ENCODE measurements around the gene SIRT7.
A peak's percentile ranks its signal among the peaks of the same experiment; 100 is the strongest.
"Not testable (repeated sequence)": the region's sequence is repeated elsewhere in the genome, so short reads cannot be mapped to it uniquely, and the experiment has no call there.

Gene SIRT7

DNA sequence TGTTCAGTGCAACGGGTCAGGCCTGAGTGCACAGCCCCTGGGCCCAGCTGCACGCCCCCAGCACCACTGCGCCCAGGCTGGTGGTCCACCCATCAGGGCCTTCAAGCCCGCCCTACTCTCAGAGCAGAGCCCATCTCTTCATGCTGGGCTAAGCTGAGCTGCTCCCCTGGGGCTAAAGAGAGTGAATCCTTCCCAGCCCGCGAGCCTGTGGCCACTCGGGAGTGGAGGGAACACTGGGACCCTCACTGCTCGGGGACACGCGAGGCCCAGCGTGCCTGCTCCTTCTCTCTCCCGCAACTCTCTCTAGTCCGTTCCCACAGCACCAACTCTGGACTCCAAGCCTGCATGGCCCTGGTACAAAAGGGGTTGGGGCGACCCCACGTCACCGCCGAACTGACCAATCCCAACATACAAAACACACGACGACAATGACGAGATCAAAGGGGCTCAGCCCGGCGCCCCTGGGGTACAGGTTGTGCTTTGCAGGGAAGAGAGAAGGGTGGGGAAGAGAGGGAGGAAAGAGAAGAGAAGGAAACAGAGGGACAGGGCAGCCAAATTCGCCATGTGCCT, 4.1 kb upstream of the SIRT7 start:
- no peak for FAIRE-seq
- no peak for DNase-seq (ENCODE audit: insufficient read length, low spot score)

DNA sequence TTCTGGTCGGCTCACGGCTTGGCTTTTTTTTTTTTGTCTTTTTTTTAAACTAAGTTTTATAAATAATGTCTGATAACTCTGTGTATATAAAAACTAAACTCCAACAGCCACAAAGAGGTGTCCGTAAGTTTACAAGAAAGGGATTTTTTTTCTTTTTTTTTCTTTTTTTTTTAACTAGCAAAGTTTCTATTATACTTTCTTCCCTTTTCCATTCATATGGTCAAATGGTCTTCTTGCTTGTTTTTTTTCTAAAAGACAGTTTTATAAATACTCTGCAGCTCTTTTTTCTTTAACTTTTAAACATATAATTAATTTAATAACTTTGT, 3.5 kb upstream of the SIRT7 start:
- FAIRE-seq (no peak), DNase-seq (ENCODE audit: insufficient read length, low spot score) (no peak)

DNA sequence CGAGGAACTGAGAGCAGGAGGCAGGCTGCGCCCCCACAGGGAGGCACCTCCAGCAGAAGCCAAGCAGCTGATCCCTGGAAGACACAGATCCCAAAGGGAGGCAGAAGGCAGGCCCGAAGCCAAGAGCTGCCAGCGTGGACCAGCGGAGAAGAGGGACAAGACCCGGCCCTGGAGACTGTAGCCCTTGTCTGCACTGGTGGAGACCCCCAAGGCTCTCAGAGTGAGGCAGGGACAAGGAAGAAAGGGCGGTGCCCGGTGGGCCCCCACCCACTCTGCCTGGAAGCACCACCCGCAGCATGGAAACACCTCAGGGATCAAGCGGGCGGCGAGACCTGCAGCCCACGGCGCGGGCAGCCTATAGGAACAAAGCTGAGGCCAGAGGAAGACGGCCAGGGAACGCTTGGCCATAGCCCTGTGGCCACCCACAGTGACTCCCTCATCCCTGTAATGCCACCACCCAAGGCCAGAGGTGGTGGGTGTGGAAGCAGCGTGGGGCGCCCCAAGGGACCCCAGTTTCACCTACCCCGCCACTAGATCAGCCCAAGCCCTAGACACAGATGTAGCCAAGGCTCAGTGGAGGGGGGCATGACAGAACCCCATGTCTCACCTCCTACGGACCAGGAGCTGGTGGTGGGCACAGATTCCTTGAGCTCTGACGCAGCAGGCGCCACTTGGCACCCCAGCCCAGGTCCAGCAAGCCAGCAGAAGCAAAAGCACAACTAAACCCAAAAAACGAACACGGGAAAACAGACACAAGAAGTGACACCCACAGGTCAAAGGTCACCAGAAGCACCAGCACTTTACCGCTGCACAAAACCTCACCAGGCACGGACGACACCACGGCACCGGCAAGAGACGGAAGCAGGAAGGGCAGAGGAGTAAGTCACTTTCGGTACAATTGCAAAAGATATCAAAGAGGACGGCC, 2.9 kb upstream of the SIRT7 start:
- DNase-seq (ENCODE audit: insufficient read length, low spot score) (no peak), FAIRE-seq (no peak)

DNA sequence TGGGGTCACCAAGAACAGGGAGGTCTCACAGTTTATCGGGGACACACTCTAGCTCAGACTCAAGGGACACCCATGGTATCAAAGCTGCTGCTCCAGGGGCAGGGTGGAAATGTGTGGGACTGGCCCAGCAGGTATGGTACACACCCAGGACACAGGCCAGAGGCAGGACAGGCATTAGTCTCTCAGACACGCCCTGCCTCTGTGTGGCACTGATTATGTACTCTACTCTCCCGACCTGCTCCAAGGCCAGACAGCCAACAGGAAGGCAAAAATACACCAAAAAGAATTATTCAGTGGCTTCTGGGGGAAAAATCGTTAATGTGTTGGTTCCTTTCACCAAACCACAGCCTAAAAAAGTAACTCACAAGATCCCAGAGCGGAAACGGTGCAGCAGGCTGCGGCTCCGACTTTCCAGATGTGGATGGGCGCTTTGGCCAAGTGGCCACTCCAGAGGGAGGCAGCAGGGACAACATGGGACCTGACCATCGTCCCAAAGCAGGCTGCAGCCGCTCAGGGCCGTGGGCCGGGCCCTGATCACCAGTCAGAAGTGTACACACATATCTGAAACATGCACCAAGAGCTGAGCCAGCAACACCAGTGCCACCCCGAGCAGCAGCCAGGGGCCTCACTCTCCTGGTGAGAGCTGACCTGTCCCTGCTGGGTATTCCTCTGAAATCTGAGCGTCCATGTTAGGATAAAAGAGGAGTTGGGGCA, 1.0 kb upstream of the SIRT7 start:
- FAIRE-seq (peak; percentile 9), DNase-seq (ENCODE audit: insufficient read length, low spot score) (no peak)

DNA sequence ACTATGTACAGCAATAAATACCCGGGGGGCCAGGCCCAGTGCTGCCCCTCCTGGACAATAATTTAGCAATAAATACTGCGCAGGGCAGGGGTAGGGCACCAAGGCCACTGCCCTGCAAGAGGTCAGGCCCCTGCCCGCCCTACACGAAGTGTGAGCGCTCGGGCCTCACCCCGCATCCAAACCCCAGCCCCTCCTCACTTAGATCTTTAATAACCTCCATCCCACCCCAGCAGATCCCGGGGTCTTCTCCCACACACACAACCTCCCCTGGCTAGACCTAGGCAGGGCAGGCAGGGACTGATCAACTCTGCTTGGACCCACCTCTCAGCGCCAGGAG, 325 bp upstream of the SIRT7 start:
- DNase-seq (ENCODE audit: insufficient read length, low spot score); FAIRE-seq: not testable (repeated sequence)

DNA sequence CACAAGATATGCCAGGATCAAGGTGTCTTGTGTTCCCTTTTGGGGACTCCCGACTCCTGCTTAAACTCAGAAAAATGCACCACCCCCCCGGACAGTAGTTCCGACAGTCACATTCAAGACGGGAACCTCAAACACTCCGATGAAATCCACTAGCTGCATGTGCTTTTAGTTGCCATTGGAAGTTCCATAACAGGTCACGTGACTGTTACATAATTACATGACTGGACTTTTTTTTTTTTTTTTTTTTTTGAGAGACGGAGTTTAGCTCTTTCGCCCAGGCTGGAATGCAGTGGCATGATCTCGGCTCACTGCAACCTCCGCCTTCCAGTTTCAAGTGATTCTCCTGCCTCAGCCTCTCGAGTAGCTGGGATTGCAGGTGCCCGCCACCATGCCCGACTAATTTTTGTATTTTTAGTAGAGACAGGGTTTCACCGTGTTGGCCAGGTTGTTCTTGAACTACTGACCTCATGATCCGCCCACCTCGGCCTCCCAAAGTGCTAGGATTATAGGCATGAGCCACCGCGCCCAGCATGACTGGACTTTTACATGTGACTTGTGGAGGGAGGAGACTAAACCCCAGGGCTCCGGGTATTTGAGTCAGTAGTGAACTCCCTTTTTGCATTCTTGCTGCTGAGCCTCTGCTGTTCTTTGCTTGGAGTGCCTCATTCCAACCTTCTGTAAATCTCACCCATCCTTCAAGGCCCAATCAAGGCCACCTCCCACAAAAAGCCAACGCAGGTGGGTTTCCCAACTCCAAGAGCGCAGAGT, 1.6 kb downstream of the SIRT7 start:
- FAIRE-seq (no peak), DNase-seq (ENCODE audit: insufficient read length, low spot score) (no peak)

DNA sequence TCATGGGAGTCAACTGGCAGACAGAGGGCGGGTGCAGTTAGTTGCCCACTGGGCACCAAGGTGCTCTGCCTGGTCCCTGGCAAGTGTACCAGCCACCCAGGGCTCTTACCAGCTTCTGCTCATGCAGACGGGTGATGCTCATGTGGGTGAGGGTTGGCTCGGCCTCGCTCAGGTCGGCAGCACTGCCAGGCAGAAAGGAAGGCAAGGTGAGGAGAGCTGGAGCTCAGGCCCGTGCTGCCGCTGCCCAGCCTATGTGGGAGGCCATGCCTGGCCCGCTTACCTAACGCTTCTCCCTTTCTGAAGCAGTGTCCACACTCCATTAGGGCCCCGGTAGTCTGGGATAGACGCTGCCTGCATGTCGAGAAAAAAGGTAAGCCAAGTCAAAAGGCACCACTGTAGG, 2.6 kb downstream of the SIRT7 start:
- FAIRE-seq, result no peak
- no peak for DNase-seq (ENCODE audit: insufficient read length, low spot score)

DNA sequence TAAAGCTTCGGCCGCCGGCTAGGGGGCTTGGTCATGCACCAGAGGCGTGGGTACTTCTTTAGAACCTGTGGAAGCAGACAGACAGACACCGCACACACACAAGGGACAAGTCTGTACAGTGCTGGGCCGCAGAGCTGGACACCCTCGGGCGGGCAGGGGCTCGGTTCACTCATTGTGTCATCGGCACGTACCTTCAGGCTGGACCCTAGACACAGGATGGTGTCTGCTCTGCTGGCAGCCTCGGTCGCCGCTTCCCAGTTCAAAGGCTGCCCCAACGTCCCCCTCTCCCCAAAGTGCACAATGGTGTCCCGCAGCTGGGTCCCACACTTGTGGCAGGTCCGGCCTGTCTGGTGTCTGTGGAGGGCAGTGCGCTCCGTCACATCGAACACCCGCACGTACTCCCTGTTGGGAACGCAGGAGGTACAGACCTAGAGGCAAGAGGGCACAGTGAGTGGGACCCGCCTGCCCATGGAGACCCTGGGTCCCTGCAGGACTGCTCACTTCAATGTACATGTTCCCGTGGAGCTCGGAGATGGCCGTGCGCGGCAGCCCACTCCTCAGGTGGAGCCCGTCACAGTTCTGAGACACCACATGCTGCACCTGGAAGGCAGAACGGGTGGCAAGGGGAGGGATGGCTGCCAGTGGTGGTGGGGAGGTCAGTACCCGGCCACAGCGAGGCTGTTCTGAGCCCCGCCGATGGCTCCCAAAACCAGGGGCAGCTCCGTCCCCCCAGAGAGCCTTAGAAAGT, 3.7 kb downstream of the SIRT7 start:
- FAIRE-seq, result no peak
- no peak for DNase-seq (ENCODE audit: insufficient read length, low spot score)

DNA sequence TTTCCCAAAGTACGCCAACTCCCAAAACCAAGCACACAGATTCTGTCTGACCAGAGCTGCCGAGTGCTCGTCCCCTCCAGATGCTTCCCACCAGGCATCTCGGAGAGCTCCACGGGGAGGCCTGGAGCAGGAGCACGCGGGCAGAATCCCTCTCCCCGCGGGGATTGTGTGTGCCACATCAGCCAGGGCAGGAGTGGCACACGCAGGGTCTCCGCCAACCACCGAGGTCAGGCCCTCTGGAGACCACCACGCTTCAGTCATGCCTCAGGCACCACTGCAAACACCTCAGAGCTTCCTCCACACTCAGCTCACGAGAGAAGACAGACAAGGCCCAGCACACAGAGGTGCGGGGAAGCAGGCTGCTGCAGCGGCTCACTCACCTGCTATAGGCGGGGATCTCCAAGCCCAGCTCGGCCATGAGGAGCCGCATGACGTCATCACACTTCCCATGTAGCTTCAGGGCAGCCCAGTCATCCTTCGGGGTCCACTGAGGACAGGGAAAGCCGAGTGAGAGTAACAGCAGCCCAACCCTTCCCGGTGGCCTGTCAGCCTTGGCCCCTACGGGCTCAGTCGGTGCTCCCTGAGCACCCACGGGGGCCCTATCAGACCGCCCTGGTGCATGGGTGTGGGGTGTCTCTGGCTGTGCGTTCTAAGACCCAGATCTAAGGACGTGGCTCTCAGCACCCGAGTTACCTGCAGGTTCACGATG, 4.4 kb downstream of the SIRT7 start:
- no peak for FAIRE-seq
- no peak for DNase-seq (ENCODE audit: insufficient read length, low spot score)

DNA sequence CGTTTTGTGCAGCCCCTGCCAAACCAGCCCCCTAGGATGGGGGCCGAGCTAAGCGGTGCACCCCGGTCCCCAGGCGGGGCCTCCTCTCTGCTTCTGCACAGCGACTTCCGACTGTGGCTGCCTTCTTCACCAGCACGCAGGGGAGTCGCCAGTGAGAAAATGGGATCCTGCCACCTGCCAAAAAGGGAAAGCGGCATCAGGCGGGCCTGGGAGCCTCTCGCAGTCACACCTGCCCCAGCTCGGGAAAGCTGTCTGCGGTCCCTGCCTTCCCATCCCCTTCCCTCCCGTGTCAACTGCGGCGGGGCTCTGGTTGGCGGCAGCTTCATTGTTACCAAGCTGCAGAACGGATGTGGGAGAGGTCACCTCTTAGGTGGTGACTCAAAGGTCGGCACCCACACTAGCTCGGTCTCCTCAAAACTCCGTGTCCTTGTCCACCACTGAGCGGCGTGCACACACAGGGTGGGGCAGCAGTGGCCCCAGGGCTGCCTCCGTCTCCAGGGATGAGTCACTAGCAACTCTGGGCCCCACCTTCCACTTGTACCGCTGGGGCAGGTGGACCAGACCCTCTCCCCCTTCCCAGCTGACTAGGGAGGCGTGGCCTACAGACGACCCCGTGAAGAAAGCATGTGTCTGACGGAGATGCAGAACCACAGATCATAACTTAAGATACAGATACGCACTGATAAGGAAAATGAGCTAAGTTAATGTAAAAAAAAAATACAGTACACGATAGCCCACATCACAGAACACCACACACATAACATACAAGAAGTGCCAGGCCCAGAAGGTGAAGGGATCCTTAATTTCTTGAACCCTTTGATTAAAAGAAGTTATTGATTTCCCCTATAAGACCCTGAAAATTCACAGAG, 5.3 kb downstream of the SIRT7 start:
- DNase-seq (ENCODE audit: insufficient read length, low spot score) (no peak), FAIRE-seq (no peak)

DNA sequence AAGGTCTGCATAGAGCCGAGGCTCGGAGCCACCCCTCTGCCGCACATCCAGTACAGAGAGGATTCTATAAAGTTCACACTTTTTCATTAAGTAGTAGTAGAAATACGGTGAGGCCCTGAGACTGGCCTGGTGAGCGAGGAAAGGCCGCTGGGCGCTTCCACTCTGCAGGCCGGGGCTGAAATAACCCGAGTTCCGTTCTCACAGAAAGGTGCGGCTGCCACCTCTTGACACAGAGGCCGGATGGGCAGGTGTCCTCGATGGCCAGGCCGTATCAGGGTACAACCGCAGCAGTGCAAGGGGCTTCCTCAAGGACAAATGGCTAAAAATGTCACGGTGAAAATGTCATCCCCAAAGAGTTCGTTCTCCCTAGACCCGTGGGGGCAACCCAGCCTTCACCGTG, 6.0 kb downstream of the SIRT7 start:
- no peak for DNase-seq (ENCODE audit: insufficient read length, low spot score)

DNA sequence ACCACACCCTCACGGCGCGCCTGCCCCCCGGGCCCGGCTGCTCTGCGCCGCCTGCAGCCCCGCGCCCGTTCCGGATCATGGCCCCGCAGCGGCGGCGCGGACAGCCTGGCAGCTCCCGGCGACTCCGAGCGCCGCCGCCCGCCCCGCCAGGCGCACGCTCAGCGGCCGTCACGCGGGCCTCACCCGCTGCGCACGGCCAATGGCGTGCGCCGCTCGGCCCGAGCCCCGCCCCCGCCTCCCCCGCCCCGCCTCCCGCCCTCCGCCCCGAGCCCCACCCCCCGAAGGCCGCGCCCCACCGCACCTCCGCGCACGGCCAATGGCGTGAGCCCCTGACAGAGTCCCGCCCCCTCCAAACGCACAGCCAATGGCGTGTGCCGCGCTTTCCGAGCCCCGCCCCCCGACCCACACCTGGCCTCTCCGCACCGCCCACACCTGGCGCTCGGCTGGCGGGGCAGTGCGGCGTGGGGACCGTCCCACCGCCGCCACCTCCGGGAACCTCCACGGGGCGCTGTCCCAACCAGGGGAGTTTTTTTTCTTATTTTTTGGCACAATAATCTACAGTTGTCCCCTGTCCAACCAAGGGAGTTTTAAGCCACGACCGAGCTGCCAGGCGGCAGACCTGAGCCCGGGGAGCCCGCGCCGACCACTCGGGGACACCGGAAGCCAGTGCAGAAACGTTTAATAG, 6.6 kb downstream of the SIRT7 start, which contains the start of gene PCYT2:
PCYT2 (minus strand) TSS at position 123 of the 685 bp plus-strand sequence; CDS start at position 79, 44 bp downstream.
- DNase-seq (ENCODE audit: insufficient read length, low spot score) (peak; percentile 93), FAIRE-seq (peak; percentile 87)

More for the DNA sequence above, 6.0 kb downstream of the SIRT7 start:
- FAIRE-seq, result no peak

DNA sequence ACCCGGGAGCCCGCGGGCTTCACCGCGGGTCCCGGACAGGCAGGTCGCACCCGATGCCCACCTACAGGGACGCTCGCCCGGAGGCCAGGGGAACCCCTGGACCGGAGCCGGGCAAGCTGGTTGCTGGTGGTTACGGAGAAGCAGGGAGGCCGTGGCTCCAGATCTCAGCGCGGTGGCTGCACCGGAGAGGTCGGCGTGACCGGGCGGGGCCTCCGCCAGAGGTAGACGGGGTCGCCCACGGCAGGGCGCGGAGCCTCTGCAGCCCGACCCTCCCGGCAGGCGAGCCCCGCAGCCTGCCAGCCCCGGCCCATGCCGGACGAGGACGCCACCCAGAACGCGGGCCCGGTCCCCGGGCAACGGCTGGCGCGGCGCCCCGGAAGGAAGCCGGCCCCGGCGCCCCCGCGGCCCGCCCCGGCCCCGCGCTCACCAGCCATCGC, 7.1 kb downstream of the SIRT7 start:
- FAIRE-seq, result no peak
- no peak for DNase-seq (ENCODE audit: insufficient read length, low spot score)

DNA sequence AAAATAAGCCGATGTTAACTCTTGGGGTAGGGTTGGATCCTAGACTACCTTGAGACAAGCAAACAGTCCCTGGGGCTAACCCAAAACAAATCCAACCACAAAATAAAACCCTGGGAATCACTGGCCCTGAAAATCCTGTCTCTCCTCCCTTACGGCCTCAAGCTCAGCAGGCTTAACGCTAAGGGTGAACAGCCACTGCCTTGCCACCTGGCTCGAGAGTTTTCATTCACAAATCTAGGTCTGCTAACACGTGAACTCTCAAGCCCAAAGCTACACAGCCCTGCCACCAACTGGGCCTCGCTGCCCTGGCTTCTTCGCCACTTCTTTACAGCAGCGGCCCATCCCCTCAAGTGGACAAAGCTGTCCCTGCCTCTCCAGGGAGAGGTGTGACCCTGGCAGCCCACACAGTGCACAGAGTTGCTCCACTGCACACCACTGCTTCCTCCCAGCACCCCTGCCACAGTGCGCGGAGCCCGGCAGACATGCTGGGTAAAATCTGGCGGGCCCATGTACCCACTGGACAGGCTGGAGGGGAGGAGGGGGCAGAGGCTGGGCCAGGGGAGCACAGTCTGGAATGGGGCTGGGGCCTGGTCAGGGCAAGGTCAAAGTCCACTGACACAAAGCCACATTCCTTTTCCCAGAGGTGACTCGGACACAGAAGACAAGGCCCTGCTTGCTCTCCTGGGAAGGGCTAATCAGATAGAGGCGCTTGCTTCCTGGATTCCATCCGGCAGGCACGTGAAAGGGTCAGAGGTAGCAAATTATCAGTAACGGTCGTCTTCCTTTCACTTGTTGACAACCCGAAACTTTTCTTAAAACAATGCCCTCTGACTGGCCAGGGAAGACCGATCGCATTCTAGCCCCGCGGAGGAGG, 7.8 kb downstream of the SIRT7 start:
- peak; percentile 60 for FAIRE-seq
- no peak for DNase-seq (ENCODE audit: insufficient read length, low spot score)

DNA sequence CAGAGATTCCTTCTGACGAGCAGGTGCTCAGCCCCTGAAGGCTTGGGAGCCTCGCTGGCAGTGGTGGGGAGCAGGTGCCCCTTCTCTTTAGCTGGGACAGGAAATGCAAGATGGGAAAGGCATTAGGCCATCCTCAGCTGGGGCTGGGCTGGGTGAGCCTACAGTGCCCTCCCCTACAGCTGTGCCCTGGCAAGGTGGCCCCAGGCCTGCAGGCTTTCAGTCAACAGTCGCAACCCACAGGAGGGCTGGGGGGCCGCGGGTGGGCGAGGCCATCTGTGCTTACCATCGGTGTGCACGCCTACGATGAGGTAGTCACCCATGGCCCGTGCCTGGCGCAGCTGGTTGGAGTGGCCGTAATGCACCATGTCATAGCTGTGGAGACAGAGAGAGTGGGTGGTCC, 8.7 kb downstream of the SIRT7 start:
- no peak for FAIRE-seq
- no peak for DNase-seq (ENCODE audit: insufficient read length, low spot score)

DNA sequence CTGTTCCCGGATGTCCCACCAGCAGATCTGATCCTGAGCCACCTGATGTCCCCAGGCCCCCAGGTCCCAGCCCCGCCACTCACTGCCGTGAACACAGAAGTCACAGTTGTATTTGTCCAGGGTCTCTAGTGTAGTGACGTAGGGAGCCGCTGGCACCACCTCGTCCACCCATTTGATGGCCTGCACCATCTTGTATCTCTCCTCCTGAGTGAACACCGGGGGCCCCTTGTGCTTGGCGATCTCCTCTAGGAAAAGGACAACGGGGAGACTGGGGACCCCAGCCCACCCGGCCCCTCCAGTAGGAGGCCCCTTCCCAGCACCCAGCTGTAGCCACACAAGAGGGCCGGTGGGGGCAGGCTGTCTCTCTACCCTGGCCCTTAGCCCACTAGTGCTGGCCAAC, 9.2 kb downstream of the SIRT7 start:
- no peak for FAIRE-seq
- no peak for DNase-seq (ENCODE audit: insufficient read length, low spot score)

Measured in HTR-8/SVneo (cell line).